Measurements from ENCODE around the gene ATRIP.

DNA sequence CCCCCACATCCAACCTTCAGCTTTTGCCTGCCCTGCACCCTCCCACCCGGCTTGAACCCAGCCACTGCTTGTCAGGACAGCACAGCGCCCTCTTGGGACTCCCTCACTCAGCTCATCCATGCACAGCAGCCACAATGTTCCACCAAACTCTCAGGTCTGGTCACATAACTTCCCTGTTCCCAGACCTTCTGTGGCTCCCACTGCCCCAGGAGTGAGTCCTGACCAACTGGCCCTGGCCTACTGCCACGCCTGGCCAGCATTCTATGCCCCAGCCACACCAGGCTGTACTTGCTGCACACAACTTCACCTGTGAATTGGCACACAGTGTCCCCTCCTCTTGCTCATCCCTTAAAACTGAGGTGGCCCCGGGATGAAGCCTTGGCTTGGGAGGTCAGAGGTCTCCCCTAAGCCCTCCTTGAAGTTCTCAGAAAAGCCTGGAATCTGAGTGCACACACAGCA lies 37.7 kb upstream of the ATRIP start:
- TF ChIP-seq BHLHE40 (IDR thresholded peaks at IDR 0.05; ENCODE audit: low read depth, low read length) (no peak), EP300 (IDR thresholded peaks at IDR 0.05) (no peak), POLR2A (IDR thresholded peaks at IDR 0.05; ENCODE audit: low read length) (no peak), GATA3 (IDR thresholded peaks at IDR 0.05; ENCODE audit: borderline replicate concordance) (no peak)
- TF ChIP-seq, protein P1, sequence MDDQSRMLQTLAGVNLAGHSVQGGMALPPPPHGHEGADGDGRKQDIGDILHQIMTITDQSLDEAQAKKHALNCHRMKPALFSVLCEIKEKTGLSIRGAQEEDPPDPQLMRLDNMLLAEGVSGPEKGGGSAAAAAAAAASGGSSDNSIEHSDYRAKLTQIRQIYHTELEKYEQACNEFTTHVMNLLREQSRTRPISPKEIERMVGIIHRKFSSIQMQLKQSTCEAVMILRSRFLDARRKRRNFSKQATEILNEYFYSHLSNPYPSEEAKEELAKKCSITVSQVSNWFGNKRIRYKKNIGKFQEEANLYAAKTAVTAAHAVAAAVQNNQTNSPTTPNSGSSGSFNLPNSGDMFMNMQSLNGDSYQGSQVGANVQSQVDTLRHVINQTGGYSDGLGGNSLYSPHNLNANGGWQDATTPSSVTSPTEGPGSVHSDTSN (IDR thresholded peaks at IDR 0.05), result no peak
- TF ChIP-seq, protein P2, sequence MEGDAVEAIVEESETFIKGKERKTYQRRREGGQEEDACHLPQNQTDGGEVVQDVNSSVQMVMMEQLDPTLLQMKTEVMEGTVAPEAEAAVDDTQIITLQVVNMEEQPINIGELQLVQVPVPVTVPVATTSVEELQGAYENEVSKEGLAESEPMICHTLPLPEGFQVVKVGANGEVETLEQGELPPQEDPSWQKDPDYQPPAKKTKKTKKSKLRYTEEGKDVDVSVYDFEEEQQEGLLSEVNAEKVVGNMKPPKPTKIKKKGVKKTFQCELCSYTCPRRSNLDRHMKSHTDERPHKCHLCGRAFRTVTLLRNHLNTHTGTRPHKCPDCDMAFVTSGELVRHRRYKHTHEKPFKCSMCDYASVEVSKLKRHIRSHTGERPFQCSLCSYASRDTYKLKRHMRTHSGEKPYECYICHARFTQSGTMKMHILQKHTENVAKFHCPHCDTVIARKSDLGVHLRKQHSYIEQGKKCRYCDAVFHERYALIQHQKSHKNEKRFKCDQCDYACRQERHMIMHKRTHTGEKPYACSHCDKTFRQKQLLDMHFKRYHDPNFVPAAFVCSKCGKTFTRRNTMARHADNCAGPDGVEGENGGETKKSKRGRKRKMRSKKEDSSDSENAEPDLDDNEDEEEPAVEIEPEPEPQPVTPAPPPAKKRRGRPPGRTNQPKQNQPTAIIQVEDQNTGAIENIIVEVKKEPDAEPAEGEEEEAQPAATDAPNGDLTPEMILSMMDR (IDR thresholded peaks at IDR 0.05), result no peak
- TF ChIP-seq, protein P3, sequence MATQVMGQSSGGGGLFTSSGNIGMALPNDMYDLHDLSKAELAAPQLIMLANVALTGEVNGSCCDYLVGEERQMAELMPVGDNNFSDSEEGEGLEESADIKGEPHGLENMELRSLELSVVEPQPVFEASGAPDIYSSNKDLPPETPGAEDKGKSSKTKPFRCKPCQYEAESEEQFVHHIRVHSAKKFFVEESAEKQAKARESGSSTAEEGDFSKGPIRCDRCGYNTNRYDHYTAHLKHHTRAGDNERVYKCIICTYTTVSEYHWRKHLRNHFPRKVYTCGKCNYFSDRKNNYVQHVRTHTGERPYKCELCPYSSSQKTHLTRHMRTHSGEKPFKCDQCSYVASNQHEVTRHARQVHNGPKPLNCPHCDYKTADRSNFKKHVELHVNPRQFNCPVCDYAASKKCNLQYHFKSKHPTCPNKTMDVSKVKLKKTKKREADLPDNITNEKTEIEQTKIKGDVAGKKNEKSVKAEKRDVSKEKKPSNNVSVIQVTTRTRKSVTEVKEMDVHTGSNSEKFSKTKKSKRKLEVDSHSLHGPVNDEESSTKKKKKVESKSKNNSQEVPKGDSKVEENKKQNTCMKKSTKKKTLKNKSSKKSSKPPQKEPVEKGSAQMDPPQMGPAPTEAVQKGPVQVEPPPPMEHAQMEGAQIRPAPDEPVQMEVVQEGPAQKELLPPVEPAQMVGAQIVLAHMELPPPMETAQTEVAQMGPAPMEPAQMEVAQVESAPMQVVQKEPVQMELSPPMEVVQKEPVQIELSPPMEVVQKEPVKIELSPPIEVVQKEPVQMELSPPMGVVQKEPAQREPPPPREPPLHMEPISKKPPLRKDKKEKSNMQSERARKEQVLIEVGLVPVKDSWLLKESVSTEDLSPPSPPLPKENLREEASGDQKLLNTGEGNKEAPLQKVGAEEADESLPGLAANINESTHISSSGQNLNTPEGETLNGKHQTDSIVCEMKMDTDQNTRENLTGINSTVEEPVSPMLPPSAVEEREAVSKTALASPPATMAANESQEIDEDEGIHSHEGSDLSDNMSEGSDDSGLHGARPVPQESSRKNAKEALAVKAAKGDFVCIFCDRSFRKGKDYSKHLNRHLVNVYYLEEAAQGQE (IDR thresholded peaks at IDR 0.05), result no peak

Data from A549 (cell line).